ENCODE data around the gene GRPEL1.

GRCh38 chr4:7049739-7050138, 18.1 kb downstream of the GRPEL1 start:
- no peak for TF ChIP-seq CTCF (IDR thresholded peaks at IDR 0.05; ENCODE audit: low read depth, low read length)
- no peak for TF ChIP-seq EZH2phosphoT487 (IDR thresholded peaks at IDR 0.05; ENCODE audit: low read depth)
